ENCODE results near the gene SYNJ2. TPM values are rescaled to one million over a fixed set of nuclear protein-coding genes. Genes with fewer than 3 reads are reported as not detected.
A peak's percentile ranks its signal among the peaks of the same experiment; 100 is the strongest.

SYNJ2 gene
- total RNA-seq, 1 experiment from 2014 or later = 24.5 TPM

DNA sequence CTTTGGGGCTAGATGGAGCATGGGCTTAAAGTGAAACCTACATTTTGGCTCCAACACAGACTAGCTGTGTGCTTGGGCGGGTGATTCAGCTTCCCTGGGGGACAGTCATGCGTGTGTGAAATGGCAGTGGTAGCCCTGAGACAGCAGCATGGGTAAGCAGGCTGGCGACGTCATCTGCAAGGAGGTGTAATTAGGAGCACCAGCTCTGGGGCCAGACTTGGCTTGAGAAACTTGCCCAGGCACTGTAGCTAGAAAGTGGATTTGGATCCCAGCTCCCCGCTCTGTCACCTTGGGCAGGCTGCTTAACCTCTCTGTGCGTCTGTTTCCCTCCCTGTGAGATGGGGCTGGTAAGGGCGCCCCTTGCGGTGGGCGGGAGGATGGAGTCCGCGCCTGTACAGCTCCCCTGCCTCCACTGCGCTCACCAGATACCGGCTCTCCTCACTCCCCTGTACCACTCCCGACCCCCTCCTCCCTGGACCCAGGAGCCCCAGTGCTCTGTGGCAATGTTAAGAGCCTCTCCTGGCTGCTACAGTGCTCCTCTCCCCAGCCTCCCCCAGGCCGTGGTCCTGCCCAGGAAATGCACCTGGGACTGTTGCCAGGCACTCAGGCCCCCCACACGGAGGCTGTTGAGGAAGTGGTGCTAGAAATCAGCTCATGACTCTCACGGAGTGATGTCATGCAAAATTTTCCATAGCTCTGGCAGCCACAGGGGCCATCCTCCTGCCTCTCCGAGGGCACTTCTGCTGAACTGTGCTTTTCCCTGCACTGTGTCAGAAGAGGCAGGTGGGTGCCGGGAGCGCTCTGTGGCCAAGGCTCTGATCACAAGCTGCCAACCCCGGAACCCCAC is 44.6 kb downstream of the SYNJ2 start:
- no peak overlapping the region for H2BK120ac ChIP-seq (ENCODE audit: low read depth, low read length, poor library complexity, severe bottlenecking)
- H4K91ac ChIP-seq (ENCODE audit: insufficient read length, low read depth, low read length) = no peak overlapping the region
- no peak overlapping the region for H2BK15ac ChIP-seq (ENCODE audit: low read depth, low read length)
- H3T11ph ChIP-seq (ENCODE audit: low read length) = no peak overlapping the region
- no peak overlapping the region for H2BK20ac ChIP-seq (ENCODE audit: low read depth, low read length, poor library complexity, severe bottlenecking)
- H4K20me1 ChIP-seq (ENCODE audit: control insufficient read depth, insufficient read depth, insufficient read length) = no peaks in the 10 kb centered on the region
- WGBS (ENCODE audit: extremely low coverage, insufficient read length, low lambda C conversion rate) = no CpG with 5 or more reads among the region's 21 CpGs
- no peak overlapping the region for H4K8ac ChIP-seq (replicated peaks; ENCODE audit: insufficient read length, low read depth, low read length)
- no peak overlapping the region for H2BK12ac ChIP-seq (ENCODE audit: insufficient read length, low read depth, low read length)
- peak overlapping the region; percentile 60; the same call in 1 of the 2 replicates for H3K14ac ChIP-seq (ENCODE audit: insufficient read depth, low read length)
- no peak overlapping the region for H3K4me2 ChIP-seq (ENCODE audit: insufficient read depth, insufficient read length, low read length)
- no peaks in the 10 kb centered on the region for H3K79me1 ChIP-seq (ENCODE audit: insufficient read depth, low read depth, low read length, poor library complexity, severe bottlenecking)
- H3K27ac Mint-ChIP-seq = no peak overlapping the region
- no peak overlapping the region for H3K56ac ChIP-seq (ENCODE audit: insufficient read length, low read depth, low read length)
- peaks cover 23 to 29% of the 10 kb centered on the region in 2 experiments for H3K4me1 Mint-ChIP-seq
- H4K5ac ChIP-seq (ENCODE audit: insufficient read length, low read depth, low read length) = no peak overlapping the region
- no peak overlapping the region for H3K4ac ChIP-seq (ENCODE audit: low read depth, low read length)
- no peaks in the 10 kb centered on the region for H3K4me1 ChIP-seq (ENCODE audit: insufficient read depth, low read length)
- H3K9me3 ChIP-seq (ENCODE audit: control insufficient read depth, low read depth, low read length) = no peaks in the 10 kb centered on the region
- no peak overlapping the region for H3K18ac ChIP-seq (ENCODE audit: insufficient read length, low read depth, low read length)
- no peaks in the 10 kb centered on the region for H3K23me2 ChIP-seq (ENCODE audit: insufficient read length, low read depth, low read length, poor library complexity, severe bottlenecking)
- no peak overlapping the region for H3K4me3 Mint-ChIP-seq
- no peak overlapping the region for H2BK5ac ChIP-seq (ENCODE audit: insufficient read length, low read length)
- H3K27me3 ChIP-seq (ENCODE audit: insufficient read depth, low read length) = no peaks in the 10 kb centered on the region
- H3K36me3 Mint-ChIP-seq (ENCODE audit: insufficient read depth in 1 of 3, low read depth in 3 of 3) = peaks cover 0 to 8% (median 3%) of the 10 kb centered on the region in 3 experiments; a peak in 3 of 7 replicates
- H3K79me2 ChIP-seq (ENCODE audit: insufficient read depth, low read length) = no peaks in the 10 kb centered on the region
- no peaks in the 10 kb centered on the region for H3K27me3 Mint-ChIP-seq (ENCODE audit: low read depth)
- H3K27ac ChIP-seq (ENCODE audit: insufficient read length, low read depth, low read length) = no peak overlapping the region
- no peak overlapping the region for H3K9ac ChIP-seq (ENCODE audit: extremely low read depth, insufficient read length, low read length)
- peak; percentile 70 for TF ChIP-seq CTCF (conservative IDR thresholded peaks at IDR 0.05)
- no peak overlapping the region for H3K23ac ChIP-seq (ENCODE audit: insufficient read length, low read depth, low read length)
- no peak overlapping the region for H2AFZ ChIP-seq (ENCODE audit: low read length)
- H2AK5ac ChIP-seq (ENCODE audit: insufficient read length, low read length) = no peak overlapping the region
- no peaks in the 10 kb centered on the region for H3K9me3 Mint-ChIP-seq
- peak; percentile 78 for DNase-seq
